Adrenal gland (tissue), 5 donors: Measurements from ENCODE around the gene PRR11.

Experiments
- POLR2A ChIP-seq, 2 donors: fragments of 450-650 bp; IDR thresholded peaks; one replicate each; pipeline ENCODE4 v1.6.1; 2017; ENCODE audit warnings: antibody characterized with exemption in 2 of 2, mild to moderate bottlenecking in 2 of 2, moderate library complexity in 1 of 2
- TF ChIP-seq, protein P1 (sequence below), 6 experiments: fragments of 450-650 bp in 4 of 6; fragments of 200-600 bp in 2 of 6; sonication (generic) in 1 of 6; IDR thresholded peaks; 1 replicate in 5 of 6; 2 replicates in 1 of 6; pipeline versions ENCODE4 v1.5.1 to v1.8.0; 2016 to 2021; ENCODE audit warnings: antibody characterized with exemption in 6 of 6, mild to moderate bottlenecking in 2 of 6, moderate library complexity in 1 of 6
- donor health status: DM: no; HTN: no; CAD: no.

DNA sequence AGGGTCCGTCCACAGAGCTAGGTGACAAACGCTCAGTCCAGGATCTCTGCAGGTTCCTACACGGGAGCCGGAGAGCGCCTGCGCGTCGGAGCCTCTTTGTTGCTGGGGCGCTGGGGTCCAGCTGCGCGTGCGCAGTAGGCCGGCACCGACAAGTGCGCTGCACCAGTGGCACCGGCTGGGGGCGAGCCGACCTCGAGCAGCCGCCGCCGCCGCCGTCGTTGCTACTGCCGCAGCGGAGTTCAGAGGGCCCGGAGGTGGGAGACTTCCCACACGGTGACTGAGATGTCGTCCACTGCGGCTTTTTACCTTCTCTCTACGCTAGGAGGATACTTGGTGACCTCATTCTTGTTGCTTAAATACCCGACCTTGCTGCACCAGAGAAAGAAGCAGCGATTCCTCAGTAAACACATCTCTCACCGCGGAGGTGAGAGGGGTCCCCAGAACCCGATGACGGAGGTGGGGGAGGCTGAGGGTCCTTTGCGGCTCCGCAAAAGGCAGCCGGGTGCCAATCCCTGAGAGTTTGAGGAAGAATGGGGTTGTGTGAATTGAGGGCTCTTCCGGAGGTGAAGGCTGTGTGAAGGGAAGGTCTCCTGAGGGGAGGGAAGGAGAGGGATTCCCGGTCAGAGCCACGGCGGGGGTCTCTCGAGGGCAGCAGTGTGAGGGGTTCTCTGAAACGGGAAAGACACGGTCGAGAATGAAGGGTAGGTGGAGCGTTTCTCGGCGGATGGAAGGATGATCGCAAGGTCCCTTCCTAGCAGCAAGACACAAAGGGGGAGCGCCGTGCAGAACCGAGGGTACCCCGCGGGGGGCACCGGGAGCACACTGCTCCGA lies 65.0 kb downstream of the PRR11 start, which contains the start of gene GDPD1:
- TF ChIP-seq, protein P1, sequence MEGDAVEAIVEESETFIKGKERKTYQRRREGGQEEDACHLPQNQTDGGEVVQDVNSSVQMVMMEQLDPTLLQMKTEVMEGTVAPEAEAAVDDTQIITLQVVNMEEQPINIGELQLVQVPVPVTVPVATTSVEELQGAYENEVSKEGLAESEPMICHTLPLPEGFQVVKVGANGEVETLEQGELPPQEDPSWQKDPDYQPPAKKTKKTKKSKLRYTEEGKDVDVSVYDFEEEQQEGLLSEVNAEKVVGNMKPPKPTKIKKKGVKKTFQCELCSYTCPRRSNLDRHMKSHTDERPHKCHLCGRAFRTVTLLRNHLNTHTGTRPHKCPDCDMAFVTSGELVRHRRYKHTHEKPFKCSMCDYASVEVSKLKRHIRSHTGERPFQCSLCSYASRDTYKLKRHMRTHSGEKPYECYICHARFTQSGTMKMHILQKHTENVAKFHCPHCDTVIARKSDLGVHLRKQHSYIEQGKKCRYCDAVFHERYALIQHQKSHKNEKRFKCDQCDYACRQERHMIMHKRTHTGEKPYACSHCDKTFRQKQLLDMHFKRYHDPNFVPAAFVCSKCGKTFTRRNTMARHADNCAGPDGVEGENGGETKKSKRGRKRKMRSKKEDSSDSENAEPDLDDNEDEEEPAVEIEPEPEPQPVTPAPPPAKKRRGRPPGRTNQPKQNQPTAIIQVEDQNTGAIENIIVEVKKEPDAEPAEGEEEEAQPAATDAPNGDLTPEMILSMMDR (IDR thresholded peaks at IDR 0.05) = peak; percentile 52 to 76 (median 66)
- peak; percentile 32 to 63 for TF ChIP-seq POLR2A (IDR thresholded peaks at IDR 0.05)
